Measurements from ENCODE around the gene MRM2.
"Not testable (repeated sequence)": the region's sequence is repeated elsewhere in the genome, so short reads cannot be mapped to it uniquely, and the experiment has no call there.

Gene MRM2

DNA sequence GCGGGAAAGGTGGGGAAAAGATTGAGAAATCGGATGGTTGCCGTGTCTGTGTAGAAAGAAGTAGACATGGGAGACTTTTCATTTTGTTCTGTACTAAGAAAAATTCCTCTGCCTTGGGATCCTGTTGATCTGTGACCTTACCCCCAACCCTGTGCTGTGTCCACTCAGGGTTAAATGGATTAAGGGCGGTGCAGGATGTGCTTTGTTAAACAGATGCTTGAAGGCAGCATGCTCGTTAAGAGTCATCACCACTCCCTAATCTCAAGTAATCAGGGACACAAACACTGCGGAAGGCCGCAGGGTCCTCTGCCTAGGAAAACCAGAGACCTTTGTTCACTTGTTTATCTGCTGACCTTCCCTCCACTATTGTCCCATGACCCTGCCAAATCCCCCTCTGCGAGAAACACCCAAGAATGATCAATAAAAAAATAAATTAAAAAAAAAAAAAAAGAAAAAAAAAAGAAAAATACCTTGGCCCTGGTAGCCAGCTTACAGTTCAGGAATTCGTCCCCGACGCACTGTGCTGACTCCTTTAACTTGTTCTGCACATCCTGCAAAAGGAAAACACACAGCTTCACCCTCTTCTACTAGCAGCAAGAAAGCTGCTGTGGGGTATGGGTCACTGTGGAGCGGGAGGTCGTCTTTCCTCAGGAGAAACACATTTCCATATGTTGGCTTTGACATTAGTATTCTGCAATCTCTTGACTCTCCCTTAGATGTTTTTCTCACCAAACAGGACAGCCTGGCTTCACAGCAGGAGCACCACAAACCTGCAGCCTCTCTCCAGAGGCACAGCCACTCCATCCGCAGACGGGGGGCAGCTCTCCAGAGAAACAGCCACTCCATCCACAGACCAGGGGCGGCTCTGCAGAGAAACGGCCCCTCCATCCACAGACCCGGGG is 27.3 kb upstream of the MRM2 start:
- DNase-seq = not testable (repeated sequence)

DNA sequence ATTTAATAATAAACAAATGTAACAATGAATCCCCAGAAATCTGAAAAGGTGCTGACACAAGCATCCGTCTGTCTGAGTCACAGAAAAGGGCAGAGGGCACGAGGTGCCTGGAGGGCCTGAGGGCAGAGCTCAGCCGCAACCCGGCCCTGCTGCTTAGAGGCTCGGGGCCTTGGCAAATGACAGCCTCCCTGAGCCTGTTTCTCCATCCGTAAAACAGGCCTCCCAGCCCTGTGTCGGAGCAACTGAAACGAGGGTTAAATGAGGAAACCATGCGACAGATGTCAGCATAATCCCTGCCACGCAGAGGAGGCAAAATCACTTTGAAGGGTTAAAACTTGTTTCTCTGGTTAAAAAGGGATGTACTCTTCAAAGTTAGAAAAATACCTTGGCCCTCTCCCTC is 24.9 kb upstream of the MRM2 start:
- DNase-seq = no peak

- DNase-seq = no peak
Observed at GRCh38 chr7:2264158-2264557, 22.2 kb upstream of the MRM2 start.

- DNase-seq = no peak
Observed at GRCh38 chr7:2263176-2263575, 21.2 kb upstream of the MRM2 start.

GRCh38 chr7:2261611-2262010 is 19.6 kb upstream of the MRM2 start:
- DNase-seq = no peak

GRCh38 chr7:2260820-2261219 is 18.8 kb upstream of the MRM2 start:
- no peak for DNase-seq

- DNase-seq = no peak
Observed at GRCh38 chr7:2259480-2259879, 17.5 kb upstream of the MRM2 start.

DNA sequence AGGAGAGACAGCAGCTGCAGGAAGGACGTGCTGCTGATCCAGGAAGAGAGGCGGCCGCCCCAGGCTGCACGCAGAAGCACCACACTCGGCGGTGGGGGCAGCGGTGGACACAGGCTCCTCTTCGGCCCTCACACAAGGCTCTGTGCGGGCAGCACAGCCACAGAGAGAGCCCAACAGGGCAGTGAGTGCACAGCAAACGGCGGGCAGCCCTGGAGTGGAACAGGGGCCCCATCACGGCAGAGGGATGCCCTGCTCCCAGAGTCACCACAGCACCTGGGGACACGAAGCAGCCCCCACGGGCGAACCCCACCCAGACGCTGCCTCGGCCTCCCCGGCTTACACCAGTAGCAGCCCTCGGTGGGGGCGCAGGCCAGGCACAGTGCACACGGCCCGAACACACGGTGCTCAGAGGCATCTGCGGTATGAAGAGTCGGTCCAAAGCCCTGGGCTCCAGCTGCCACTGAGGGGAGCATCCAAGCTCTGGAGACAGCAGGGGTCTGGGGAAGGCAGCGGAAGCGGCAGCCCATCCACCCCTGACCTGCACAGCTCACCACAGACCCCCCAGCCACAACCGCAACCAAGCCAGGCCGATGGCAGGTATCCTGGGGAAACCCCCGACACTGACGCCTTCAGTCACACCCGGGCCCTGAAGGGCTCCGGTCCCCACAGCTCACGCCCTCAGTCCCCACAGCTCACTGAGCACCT is 16.8 kb upstream of the MRM2 start:
- no peak for DNase-seq

GRCh38 chr7:2257651-2258050 is 15.6 kb upstream of the MRM2 start:
- DNase-seq = no peak

- DNase-seq = no peak
Observed at GRCh38 chr7:2257046-2257551, 15.1 kb upstream of the MRM2 start.

- no peak for DNase-seq
Observed at GRCh38 chr7:2256306-2257045, 14.5 kb upstream of the MRM2 start.

DNA sequence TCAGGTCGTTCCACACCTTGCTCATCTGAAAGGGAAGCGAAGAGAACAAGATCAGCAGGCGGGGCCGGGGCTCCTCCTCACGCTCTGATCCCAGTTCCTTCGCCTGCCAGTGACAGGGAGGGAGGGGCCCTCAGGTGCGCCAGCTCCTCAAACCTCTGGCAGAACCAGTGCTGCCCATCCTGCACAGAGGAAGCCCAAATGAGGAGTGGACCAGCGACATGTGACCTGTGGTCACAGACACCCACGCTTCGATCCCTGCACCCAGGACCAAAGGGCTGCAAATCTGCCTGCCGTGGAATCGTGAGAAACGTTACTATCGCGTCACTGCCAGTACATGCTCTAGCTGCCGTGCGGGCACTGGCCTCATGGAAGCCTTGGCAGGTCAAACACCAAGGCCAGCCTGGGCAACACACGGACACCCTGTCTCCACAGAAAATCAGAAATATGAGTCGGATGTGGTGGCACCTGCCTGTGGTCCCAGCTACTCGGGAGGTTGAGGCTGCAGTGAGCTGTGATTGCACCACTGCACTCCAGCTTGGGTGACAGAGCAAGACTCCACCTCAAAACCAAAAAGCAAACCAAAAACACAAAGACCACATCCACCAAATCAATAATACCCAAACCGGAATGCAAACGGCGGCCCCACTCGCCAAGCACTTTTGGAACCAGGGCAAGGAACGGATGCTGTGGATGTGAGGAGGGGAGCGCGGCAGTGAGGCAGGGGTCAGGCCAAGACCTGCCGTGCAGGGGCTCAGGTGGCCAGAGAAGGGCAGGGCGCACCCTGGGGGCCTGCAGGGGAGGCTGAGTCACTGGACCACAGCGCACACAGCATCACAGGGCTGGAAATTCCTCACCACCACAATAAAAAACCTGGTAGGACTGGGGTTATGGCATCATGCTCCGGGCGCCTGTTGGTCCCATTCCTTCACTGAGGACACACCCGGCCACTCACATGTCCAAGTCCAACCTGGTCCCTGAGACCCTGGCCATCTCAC is 13.4 kb upstream of the MRM2 start:
- DNase-seq = no peak

- no peak for DNase-seq
Observed at GRCh38 chr7:2254429-2255144, 12.6 kb upstream of the MRM2 start.

GRCh38 chr7:2253525-2254244 is 11.7 kb upstream of the MRM2 start:
- no peak for DNase-seq

DNA sequence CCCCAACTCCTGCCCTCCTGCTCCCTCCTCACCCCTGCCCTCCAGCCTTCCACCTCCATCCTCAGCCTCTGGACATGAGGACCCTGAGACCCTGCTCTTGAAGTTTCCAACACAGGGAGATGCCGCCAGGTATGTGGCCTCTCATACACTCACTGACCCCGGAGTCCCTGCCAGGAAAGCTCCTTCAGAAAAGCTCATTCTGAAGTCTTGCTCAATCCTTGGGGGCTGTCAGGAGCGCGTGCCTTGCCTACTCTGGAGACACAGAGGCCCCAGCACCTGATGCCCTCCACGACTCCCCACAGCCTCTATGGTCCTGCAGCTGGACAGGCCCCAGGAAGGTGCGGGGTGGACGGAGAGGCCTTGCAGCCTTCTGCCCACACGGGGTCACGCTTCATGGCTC is 11.0 kb upstream of the MRM2 start:
- no peak for DNase-seq

GRCh38 chr7:2251841-2252771 is 10.1 kb upstream of the MRM2 start:
- no peak for DNase-seq

GRCh38 chr7:2251381-2251780 is 9.4 kb upstream of the MRM2 start:
- no peak for DNase-seq

DNA sequence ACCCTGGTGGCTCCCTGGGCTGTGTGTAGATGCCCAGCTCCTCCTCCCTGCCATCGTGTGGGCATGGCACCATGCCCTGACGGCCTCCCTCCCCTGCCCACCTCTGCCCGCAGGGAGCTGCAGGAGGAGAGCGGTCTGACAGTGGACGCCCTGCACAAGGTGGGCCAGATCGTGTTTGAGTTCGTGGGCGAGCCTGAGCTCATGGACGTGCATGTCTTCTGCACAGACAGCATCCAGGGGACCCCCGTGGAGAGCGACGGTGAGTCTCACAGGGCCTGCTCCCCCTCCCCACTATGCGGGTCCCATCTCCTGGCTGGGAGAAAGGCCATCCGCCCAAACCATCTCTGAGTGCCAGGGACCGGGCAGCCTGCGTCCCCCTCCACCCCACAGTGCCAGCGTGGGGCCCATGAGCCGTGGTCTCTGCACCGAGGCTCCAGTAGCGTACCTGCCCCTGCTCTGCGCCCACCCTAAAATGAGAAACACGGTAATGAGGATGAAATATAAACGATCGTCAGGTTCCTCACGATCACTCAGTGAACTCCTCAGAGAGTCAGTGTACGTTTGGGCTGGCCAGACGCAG is 7.8 kb upstream of the MRM2 start:
- DNase-seq = no peak

Data from right kidney (tissue), 1 donor.